DND-41 (cell line): ENCODE data around the gene CD7.

ENCODE experiments used
- ATAC-seq: fragments of 200-7000 bp; cut with Tn5 transposase; 3 replicates; pipeline ENCODE4 v1.9.1; 2021; ENCODE audit warnings: low read depth; ENCODE audit not compliant: insufficient read depth
- DNase-seq: peaks from one replicate; pipeline ENCODE4 v3.0.0-alpha.2; 2020
- H2AFZ ChIP-seq: 2 replicates; pipeline ENCODE4 v1.6.0; 2012; ENCODE audit warnings: low read depth, low read length
- H3K27ac ChIP-seq: 2 replicates; pipeline ENCODE4 v1.5.1; 2012; ENCODE audit warnings: low read length, inconsistent platforms
- H3K27me3 ChIP-seq: fragments of 200-600 bp; sonication (generic); 2 replicates; pipeline ENCODE4 v1.6.0; 2012; ENCODE audit warnings: low read length, mild to moderate bottlenecking, inconsistent platforms; ENCODE audit not compliant: insufficient read depth, poor library complexity
- H3K36me3 ChIP-seq: 2 replicates; pipeline ENCODE4 v1.5.1; 2012; ENCODE audit warnings: low read length, inconsistent platforms; ENCODE audit not compliant: insufficient read depth
- H3K4me1 ChIP-seq: 2 replicates; pipeline ENCODE4 v1.5.1; 2012; ENCODE audit warnings: mild to moderate bottlenecking, low read length; ENCODE audit not compliant: insufficient read depth
- H3K4me2 ChIP-seq: 2 replicates; pipeline ENCODE4 v1.6.0; 2012; ENCODE audit warnings: mild to moderate bottlenecking, moderate library complexity, low read length, inconsistent platforms; ENCODE audit not compliant: insufficient read depth
- H3K4me3 ChIP-seq, 2 experiments: fragments of 200-600 bp in 1 of 2; shearing (Covaris generic) in 1 of 2; 2 replicates each; pipeline ENCODE4 v1.5.1; 2012 to 2016; ENCODE audit warnings: inconsistent platforms in 2 of 2, low read length in 2 of 2, mild to moderate bottlenecking in 2 of 2, low read depth in 1 of 2, moderate library complexity in 1 of 2
- H3K79me2 ChIP-seq: 2 replicates; pipeline ENCODE4 v1.6.0; 2012; ENCODE audit warnings: low read length, inconsistent platforms; ENCODE audit not compliant: insufficient read depth
- H3K9ac ChIP-seq: 2 replicates; pipeline ENCODE4 v1.6.0; 2012; ENCODE audit warnings: low read depth, mild to moderate bottlenecking, inconsistent platforms, low read length, moderate library complexity
- H3K9me3 ChIP-seq: 2 replicates; pipeline ENCODE4 v1.5.1; 2012; ENCODE audit warnings: low read length, moderate library complexity, mild to moderate bottlenecking, inconsistent platforms; ENCODE audit not compliant: insufficient read depth, severe bottlenecking
- H4K20me1 ChIP-seq: 2 replicates; pipeline ENCODE4 v1.6.0; 2012; ENCODE audit warnings: low read length; ENCODE audit not compliant: insufficient read depth
- CTCF ChIP-seq: IDR thresholded peaks from 2 replicates; pipeline ENCODE4 v1.5.1; 2012; ENCODE audit warnings: borderline replicate concordance, low read length, moderate library complexity, mild to moderate bottlenecking; ENCODE audit not compliant: poor library complexity, severe bottlenecking; ENCODE audit errors: extremely low read depth
- EZH2 ChIP-seq: IDR thresholded peaks from 3 replicates; pipeline ENCODE4 v1.6.1; 2012; ENCODE audit warnings: borderline replicate concordance, low read depth, mild to moderate bottlenecking, moderate library complexity, low read length, inconsistent platforms; ENCODE audit not compliant: severe bottlenecking

Gene CD7

GRCh38 chr17:82329683-82330321, 12.4 kb upstream of the CD7 start:
- no peak for ATAC-seq
- Histone ChIP-seq H3K9me3 (no peaks in the 10 kb centered on the region), H3K27me3 (no peaks in the 10 kb centered on the region), H3K4me2 (no peak overlapping the region), H3K27ac (no peak overlapping the region), H3K36me3 (no peaks in the 10 kb centered on the region), H2AFZ (no peak overlapping the region), H3K9ac (no peak overlapping the region), H3K4me1 (peaks cover 8% of the 10 kb centered on the region), H4K20me1 (no peaks in the 10 kb centered on the region), H3K79me2 (no peaks in the 10 kb centered on the region), H3K4me3 (no peak overlapping the region)
- DNase-seq = no peak
- no peak for TF ChIP-seq EZH2
- TF ChIP-seq CTCF = no peak

- Histone ChIP-seq H3K27ac (no peak overlapping the region), H3K4me1 (peaks cover under 1% of the 10 kb centered on the region), H2AFZ (no peak overlapping the region), H3K9me3 (no peaks in the 10 kb centered on the region), H3K4me2 (no peak overlapping the region), H3K27me3 (no peaks in the 10 kb centered on the region), H3K79me2 (no peaks in the 10 kb centered on the region), H3K9ac (no peak overlapping the region), H3K36me3 (no peaks in the 10 kb centered on the region), H3K4me3 (no peak overlapping the region), H4K20me1 (no peaks in the 10 kb centered on the region)
- ATAC-seq (no peak), DNase-seq (no peak)
- TF ChIP-seq EZH2 (no peak), CTCF (no peak)
These were observed 11.6 kb upstream of the CD7 start for GRCh38 chr17:82328994-82329507.

DNA sequence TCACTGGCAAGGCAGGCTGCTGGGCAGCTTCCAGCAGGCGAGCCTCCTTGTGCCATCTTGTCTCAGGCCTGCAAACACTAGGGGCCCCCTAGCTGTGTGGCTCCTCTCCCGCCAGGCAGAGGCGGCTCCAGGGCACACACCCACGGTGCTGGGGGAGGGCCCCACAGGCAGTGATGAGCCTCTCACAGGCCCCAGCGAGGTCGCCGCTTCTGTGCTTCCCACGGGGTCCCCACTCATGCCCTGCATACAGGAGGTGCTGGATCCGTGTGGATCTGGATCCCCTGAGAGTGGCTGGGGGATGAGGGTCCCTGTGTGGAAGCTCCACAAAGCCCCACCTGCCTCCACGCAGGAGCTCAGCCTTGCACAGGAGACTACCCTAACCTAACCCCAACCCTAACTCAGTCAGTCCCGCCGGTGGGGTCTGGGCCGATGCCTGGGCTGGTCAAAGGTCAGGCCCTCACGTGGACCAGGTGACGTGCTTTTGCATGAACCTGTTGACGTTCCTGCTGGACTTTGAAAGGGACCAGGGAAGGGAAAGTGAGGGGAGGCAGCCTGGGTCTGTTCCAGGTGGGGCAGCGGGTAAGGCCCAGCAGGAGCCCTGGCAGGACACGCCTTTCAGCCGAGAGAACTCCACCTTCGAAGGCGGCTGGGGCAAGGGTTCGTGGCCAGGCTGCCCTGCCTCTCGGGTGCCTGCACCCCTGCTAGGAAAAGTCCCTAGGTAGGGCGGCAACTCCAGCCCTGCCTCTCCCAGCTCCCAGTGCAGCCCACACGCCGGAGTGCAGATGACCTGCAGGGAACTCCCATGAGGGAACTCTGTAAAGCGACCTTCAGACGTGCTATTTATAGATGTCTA, 11.0 kb upstream of the CD7 start:
- H2AFZ ChIP-seq = no peak overlapping the region
- no peaks in the 10 kb centered on the region for H3K79me2 ChIP-seq
- ATAC-seq = 0 out of 3 replicates have a peak, but pooled peaks have one; percentile 25
- no peaks in the 10 kb centered on the region for H3K9me3 ChIP-seq
- no peak overlapping the region for H3K4me3 ChIP-seq
- no peak overlapping the region for H3K27ac ChIP-seq
- no peaks in the 10 kb centered on the region for H3K27me3 ChIP-seq
- DNase-seq = no peak
- no peak overlapping the region for H3K4me2 ChIP-seq
- TF ChIP-seq CTCF (no peak), EZH2 (no peak)
- no peaks in the 10 kb centered on the region for H4K20me1 ChIP-seq
- no peaks in the 10 kb centered on the region for H3K4me1 ChIP-seq
- no peaks in the 10 kb centered on the region for H3K36me3 ChIP-seq
- no peak overlapping the region for H3K9ac ChIP-seq
